Fibroblast of lung (primary cell): ENCODE data around the gene FERMT1. TPM values are rescaled to one million over a fixed set of nuclear protein-coding genes. Genes with fewer than 3 reads are reported as not detected.
A peak's percentile ranks its signal among the peaks of the same experiment; 100 is the strongest.

ENCODE experiments used
- DNase-seq, 2 donors: peaks; one replicate each; pipeline versions ENCODE4 v3.0.0 to v3.0.0-alpha.2; 2010; ENCODE audit warnings: low read depth in 2 of 2
- H2AFZ ChIP-seq: 2 replicates; pipeline ENCODE4 v1.5.1; 2012; ENCODE audit warnings: low read length, control low read depth, inconsistent platforms
- H3K27ac ChIP-seq: 2 replicates; pipeline ENCODE4 v1.5.1; 2011; ENCODE audit warnings: low read length, control low read depth; ENCODE audit not compliant: insufficient read depth
- H3K27me3 ChIP-seq: 2 replicates; pipeline ENCODE4 v1.5.1; 2011; ENCODE audit warnings: mild to moderate bottlenecking, low read length; ENCODE audit not compliant: control insufficient read depth, insufficient read depth
- H3K36me3 ChIP-seq: 2 replicates; pipeline ENCODE4 v1.5.1; 2011; ENCODE audit warnings: low read length; ENCODE audit not compliant: control insufficient read depth, insufficient read depth
- H3K4me1 ChIP-seq: 2 replicates; pipeline ENCODE4 v1.5.1; 2011; ENCODE audit warnings: low read length; ENCODE audit not compliant: control insufficient read depth, insufficient read depth; ENCODE audit errors: extremely low read depth
- H3K4me2 ChIP-seq: 2 replicates; pipeline ENCODE4 v1.5.1; 2011; ENCODE audit warnings: low read length, control low read depth; ENCODE audit not compliant: insufficient read depth; ENCODE audit errors: extremely low read depth
- H3K4me3 ChIP-seq, 4 experiments: fragments of 200-600 bp in 1 of 4; sonication (generic) in 1 of 4; replicated peaks in 1 of 4; 2 replicates each; pipeline ENCODE4 v1.5.1; 2011 to 2016; ENCODE audit warnings: low read length in 4 of 4, low read depth in 3 of 4, mild to moderate bottlenecking in 3 of 4, control low read depth in 2 of 4, inconsistent platforms in 1 of 4, mixed read lengths in 1 of 4; ENCODE audit not compliant: insufficient read depth in 1 of 4; ENCODE audit errors: control extremely low read depth in 1 of 4
- H3K79me2 ChIP-seq: 2 replicates; pipeline ENCODE4 v1.5.1; 2012; ENCODE audit warnings: mild to moderate bottlenecking, low read length, inconsistent platforms; ENCODE audit not compliant: control insufficient read depth, insufficient read depth
- H3K9ac ChIP-seq: 2 replicates; pipeline ENCODE4 v1.5.1; 2011; ENCODE audit warnings: mild to moderate bottlenecking, low read length, control low read depth; ENCODE audit not compliant: insufficient read depth
- H3K9me3 ChIP-seq: 2 replicates; pipeline ENCODE4 v1.5.1; 2012; ENCODE audit warnings: low read depth, low read length; ENCODE audit not compliant: control insufficient read depth, insufficient read depth
- H4K20me1 ChIP-seq: 2 replicates; pipeline ENCODE4 v1.5.1; 2011; ENCODE audit warnings: low read length; ENCODE audit not compliant: control insufficient read depth, insufficient read depth; ENCODE audit errors: extremely low read depth
- EZH2 ChIP-seq: IDR thresholded peaks from 2 replicates; pipeline ENCODE4 v1.5.1; 2012; ENCODE audit warnings: low read length, control low read depth, mild to moderate bottlenecking; ENCODE audit errors: missing control alignments
- polyA plus RNA-seq, 2 donors: library from polyadenylated mRNA; depleted of rRNA in 1 of 2; stranded (reverse) in 1 of 2; unstranded in 1 of 2; fragments of >200 nt; gene quantifications; 2 replicates each; pipeline ENCODE4 v1.2.1, GENCODE V29; 2011 to 2012; ENCODE audit warnings: missing spikeins in 1 of 2
- total RNA-seq: library from RNA; depleted of rRNA; stranded (reverse); fragments of >200 nt; gene quantifications from 2 replicates; pipeline ENCODE4 v1.2.1, GENCODE V29; 2014
- TF ChIP-seq, protein P1 (sequence below), 2 donors: IDR thresholded peaks in 1 of 2; conservative IDR thresholded peaks in 1 of 2; 1 replicate in 1 of 2; 2 replicates in 1 of 2; pipeline ENCODE4 v1.5.1; 2011 to 2012; ENCODE audit warnings: low read length in 2 of 2, control low read depth in 1 of 2, inconsistent platforms in 1 of 2, low read depth in 1 of 2, mild to moderate bottlenecking in 1 of 2

Gene FERMT1
- total and polyA plus RNA-seq, 2 donors (not counting 1 experiment from before 2014, with no cell fraction given), result 6.8 to 8.1 TPM

DNA sequence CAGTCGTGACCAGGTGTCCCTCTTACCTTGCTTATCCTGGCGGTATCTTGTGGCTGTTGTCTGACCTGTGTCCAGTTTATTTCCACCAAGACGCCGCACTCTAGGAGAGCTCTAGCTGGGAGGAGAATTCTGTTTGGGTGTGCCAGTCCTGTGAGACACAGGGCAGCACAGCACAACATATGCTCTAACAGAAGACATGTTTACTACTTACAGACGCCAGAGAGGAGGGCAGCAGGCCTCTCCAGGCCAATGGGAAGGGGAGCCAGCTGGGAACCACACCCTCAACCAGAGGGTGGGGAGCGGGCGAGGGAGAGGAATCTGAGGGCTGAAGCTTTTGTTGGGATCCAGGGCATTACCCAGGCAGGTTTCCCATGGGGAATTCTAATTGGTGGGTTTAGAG lies 25.2 kb upstream of the FERMT1 start:
- H3K27me3 ChIP-seq, result no peaks in the 10 kb centered on the region
- no peak overlapping the region for H3K4me3 ChIP-seq
- H3K27ac ChIP-seq, result no peak overlapping the region
- no peak for TF ChIP-seq EZH2
- TF ChIP-seq, protein P1, sequence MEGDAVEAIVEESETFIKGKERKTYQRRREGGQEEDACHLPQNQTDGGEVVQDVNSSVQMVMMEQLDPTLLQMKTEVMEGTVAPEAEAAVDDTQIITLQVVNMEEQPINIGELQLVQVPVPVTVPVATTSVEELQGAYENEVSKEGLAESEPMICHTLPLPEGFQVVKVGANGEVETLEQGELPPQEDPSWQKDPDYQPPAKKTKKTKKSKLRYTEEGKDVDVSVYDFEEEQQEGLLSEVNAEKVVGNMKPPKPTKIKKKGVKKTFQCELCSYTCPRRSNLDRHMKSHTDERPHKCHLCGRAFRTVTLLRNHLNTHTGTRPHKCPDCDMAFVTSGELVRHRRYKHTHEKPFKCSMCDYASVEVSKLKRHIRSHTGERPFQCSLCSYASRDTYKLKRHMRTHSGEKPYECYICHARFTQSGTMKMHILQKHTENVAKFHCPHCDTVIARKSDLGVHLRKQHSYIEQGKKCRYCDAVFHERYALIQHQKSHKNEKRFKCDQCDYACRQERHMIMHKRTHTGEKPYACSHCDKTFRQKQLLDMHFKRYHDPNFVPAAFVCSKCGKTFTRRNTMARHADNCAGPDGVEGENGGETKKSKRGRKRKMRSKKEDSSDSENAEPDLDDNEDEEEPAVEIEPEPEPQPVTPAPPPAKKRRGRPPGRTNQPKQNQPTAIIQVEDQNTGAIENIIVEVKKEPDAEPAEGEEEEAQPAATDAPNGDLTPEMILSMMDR (conservative IDR thresholded peaks at IDR 0.05 in 1 of 2, IDR thresholded peaks at IDR 0.05 in 1 of 2; ENCODE audit: low read depth in 1 of 2, low read length in 2 of 2), result no peak
- H3K9me3 ChIP-seq, result no peaks in the 10 kb centered on the region
- no peaks in the 10 kb centered on the region for H3K79me2 ChIP-seq
- no peak overlapping the region for H2AFZ ChIP-seq
- H3K4me1 ChIP-seq, result no peaks in the 10 kb centered on the region
- no peak for DNase-seq
- H4K20me1 ChIP-seq, result no peaks in the 10 kb centered on the region
- no peak overlapping the region for H3K9ac ChIP-seq
- H3K36me3 ChIP-seq, result no peaks in the 10 kb centered on the region
- H3K4me2 ChIP-seq, result no peak overlapping the region

DNA sequence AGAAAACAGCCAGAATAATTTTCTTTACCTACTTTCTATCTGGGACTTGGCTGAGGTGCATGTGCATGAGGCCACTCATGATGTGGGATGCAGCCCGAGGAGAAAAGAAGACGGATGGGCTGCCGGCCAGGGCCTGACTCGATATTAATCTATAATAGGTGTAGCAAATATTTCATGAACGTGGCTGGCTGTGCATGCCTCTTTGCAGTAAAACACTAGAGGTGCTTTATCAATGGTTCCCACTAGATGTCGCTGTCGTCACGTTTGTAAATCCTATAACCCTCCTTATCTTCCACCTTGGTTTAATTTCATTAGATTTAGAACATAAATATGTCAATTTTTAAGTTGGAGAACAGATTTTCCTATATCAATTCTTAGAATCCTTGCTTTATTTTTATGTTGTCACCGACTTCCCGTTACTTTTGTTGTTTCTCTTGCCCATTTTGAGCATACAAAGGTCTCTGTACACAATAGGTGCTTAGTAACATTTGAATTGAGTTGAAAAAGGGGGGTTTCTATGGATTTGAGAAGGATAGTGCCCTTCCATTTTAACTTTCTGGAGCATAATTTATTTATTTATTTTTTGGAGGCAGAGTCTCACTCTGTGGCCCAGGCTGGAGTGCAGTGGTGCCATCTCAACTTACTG lies 19.6 kb upstream of the FERMT1 start:
- Histone ChIP-seq H3K27me3 (no peaks in the 10 kb centered on the region), H3K36me3 (no peaks in the 10 kb centered on the region), H3K4me3 (no peak overlapping the region), H3K4me2 (no peak overlapping the region), H3K79me2 (no peaks in the 10 kb centered on the region), H3K4me1 (no peaks in the 10 kb centered on the region), H3K27ac (no peak overlapping the region), H3K9ac (no peak overlapping the region), H4K20me1 (no peaks in the 10 kb centered on the region), H3K9me3 (no peaks in the 10 kb centered on the region), H2AFZ (no peak overlapping the region)
- no peak for TF ChIP-seq EZH2
- TF ChIP-seq, protein P1 (conservative IDR thresholded peaks at IDR 0.05 in 1 of 2, IDR thresholded peaks at IDR 0.05 in 1 of 2; ENCODE audit: low read depth in 1 of 2, low read length in 2 of 2), result peak; percentile 70 to 87
- DNase-seq, result peak; percentile 32 to 70

DNA sequence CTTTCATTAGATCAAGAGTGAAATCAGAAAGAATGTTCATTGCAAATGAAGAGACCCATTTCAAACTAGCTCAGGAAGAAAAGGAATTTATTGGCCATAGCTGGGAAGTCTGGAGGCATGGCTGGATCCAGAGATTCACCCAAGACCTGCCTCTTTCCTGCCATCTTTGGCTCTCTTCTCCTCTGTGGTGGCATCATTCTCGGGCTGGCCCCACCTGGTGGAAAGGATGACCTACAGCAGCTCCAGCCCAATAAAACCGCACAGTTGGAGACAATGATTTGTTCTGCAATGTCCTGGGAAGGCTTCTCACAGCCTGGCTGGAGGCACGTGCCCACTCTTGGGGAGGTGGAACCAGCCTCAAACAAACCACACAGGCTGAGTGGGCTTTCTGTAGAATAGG lies 18.1 kb upstream of the FERMT1 start:
- Histone ChIP-seq H3K9ac (no peak overlapping the region), H3K4me3 (no peak overlapping the region), H2AFZ (no peak overlapping the region), H3K27me3 (no peaks in the 10 kb centered on the region), H4K20me1 (no peaks in the 10 kb centered on the region), H3K79me2 (no peaks in the 10 kb centered on the region), H3K9me3 (no peaks in the 10 kb centered on the region), H3K27ac (no peak overlapping the region), H3K36me3 (no peaks in the 10 kb centered on the region), H3K4me2 (no peak overlapping the region), H3K4me1 (no peaks in the 10 kb centered on the region)
- DNase-seq, result no peak
- TF ChIP-seq, protein P1 (conservative IDR thresholded peaks at IDR 0.05 in 1 of 2, IDR thresholded peaks at IDR 0.05 in 1 of 2; ENCODE audit: low read depth in 1 of 2, low read length in 2 of 2), result peak in 1 of 2 donors; percentile 14
- TF ChIP-seq EZH2, result no peak
